ENCODE data around the gene GYS2. TPM values are rescaled to one million over a fixed set of nuclear protein-coding genes. Genes with fewer than 3 reads are reported as not detected.

Gene GYS2
- total RNA-seq, 2 donors from 2014 or later: not detected

DNA sequence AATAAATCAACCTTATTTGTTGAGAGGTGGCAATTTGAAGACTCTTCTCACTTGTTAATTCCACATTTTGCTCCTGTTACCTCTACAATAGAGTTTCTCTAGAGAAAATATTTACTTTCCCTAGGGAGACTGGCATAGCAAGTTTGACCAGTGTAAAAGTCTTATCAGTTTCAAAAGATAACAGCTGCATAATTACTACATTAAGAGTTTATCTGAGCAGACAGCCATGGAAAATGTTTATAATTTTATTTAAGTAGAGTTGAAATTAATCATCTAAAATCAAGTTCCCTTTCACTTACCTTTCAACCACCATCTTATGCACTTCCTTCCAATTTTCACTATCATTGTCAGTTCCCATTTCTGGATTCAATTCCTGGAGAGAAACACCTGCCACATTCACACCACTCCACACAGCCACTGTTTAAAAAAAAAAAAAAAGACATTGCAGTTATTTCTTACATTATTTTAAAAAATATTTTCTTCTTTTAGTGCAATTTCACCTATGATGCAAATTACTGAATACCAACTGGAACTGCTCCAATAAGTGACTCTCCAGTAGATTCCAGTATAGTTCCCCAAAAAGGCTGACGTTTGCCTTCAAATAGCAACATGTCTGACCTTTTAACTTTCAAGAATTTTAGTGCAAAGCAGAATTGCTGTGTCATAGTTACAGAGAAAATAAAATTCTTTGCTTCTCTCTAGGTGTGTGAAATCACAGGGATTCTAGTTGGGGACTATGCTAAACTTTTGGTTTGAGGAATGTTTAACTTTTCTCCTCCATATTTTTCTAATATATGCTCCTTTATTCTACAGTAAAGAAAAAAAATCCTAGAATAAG, 33.6 kb upstream of the GYS2 start:
- 61% methylated on average over 1 of the region's 1 CpG for WGBS
- Histone ChIP-seq H3K4me3 (no peak overlapping the region), H3K36me3 (peaks cover 0 to 4% of the 10 kb centered on the region in 2 donors), H3K27me3 (replicated peaks; ENCODE audit: insufficient read depth) (no peaks in the 10 kb centered on the region), H3K27ac (no peak overlapping the region), H3K4me1 (replicated peaks) (no peaks in the 10 kb centered on the region), H3K9me3 (no peaks in the 10 kb centered on the region)
- DNase-seq (ENCODE audit: low spot score): no peak
- no peak for TF ChIP-seq POLR2A (IDR thresholded peaks at IDR 0.05)
- TF ChIP-seq POLR2AphosphoS5 (IDR thresholded peaks at IDR 0.05): no peak
- TF ChIP-seq, protein P1, sequence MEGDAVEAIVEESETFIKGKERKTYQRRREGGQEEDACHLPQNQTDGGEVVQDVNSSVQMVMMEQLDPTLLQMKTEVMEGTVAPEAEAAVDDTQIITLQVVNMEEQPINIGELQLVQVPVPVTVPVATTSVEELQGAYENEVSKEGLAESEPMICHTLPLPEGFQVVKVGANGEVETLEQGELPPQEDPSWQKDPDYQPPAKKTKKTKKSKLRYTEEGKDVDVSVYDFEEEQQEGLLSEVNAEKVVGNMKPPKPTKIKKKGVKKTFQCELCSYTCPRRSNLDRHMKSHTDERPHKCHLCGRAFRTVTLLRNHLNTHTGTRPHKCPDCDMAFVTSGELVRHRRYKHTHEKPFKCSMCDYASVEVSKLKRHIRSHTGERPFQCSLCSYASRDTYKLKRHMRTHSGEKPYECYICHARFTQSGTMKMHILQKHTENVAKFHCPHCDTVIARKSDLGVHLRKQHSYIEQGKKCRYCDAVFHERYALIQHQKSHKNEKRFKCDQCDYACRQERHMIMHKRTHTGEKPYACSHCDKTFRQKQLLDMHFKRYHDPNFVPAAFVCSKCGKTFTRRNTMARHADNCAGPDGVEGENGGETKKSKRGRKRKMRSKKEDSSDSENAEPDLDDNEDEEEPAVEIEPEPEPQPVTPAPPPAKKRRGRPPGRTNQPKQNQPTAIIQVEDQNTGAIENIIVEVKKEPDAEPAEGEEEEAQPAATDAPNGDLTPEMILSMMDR (IDR thresholded peaks at IDR 0.05): no peak
- intact Hi-C loops (cut with DNase I): no loop called here

DNA sequence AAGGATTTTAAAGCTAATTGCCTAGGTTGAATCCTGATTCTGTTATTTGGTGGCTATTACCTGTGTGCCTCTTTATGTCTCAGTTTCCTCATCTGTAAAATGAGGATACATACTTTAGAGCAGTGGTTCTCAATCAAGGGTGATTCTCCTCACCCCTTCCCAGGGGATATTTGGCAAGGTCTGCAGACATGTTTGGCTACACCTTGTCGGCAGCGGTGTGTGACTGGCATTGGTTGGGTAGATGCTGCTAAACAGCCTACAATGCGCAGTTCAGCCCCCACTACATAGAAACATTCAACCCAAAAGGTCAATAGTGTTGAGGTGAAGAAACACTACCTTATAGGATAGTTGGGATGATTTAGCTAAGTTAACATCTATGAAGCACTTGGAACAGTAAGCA, 29.6 kb upstream of the GYS2 start:
- Histone ChIP-seq H3K4me1 (replicated peaks) (no peaks in the 10 kb centered on the region), H3K9me3 (no peaks in the 10 kb centered on the region), H3K27ac (no peak overlapping the region), H3K27me3 (replicated peaks; ENCODE audit: insufficient read depth) (no peaks in the 10 kb centered on the region), H3K36me3 (no peaks in the 10 kb centered on the region), H3K4me3 (no peak overlapping the region)
- no peak for TF ChIP-seq POLR2A (IDR thresholded peaks at IDR 0.05)
- no peak for TF ChIP-seq POLR2AphosphoS5 (IDR thresholded peaks at IDR 0.05)
- TF ChIP-seq, protein P1 (IDR thresholded peaks at IDR 0.05): no peak
- intact Hi-C loops (cut with DNase I): no loop called here
- WGBS: 93% methylated on average over 3 of the region's 3 CpGs
- no peak for DNase-seq (ENCODE audit: low spot score)

DNA sequence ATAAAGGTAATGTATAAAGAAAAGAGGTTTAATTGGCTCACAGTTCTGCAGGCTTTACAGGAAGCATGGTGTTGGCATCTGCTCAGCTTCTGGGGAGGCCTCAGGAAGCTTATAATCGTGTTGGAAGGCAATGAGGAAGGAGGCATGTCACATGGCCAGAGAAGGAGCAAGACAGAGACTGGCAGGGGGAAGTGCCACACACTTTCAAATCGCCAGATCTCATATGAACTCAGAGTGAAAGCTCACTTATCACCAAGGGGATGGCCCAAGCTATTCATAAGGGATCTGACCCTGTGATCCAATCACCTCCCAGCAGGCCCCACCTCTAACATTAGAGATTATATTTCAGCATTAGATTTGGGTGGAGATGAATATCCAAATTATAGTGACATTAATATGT, 26.7 kb upstream of the GYS2 start:
- TF ChIP-seq, protein P1 (IDR thresholded peaks at IDR 0.05): no peak
- no peak for TF ChIP-seq POLR2AphosphoS5 (IDR thresholded peaks at IDR 0.05)
- TF ChIP-seq POLR2A (IDR thresholded peaks at IDR 0.05): no peak
- H3K4me3 ChIP-seq: no peak overlapping the region
- no peak overlapping the region for H3K27ac ChIP-seq
- intact Hi-C loops (cut with DNase I): no loop called here
- H3K36me3 ChIP-seq: no peaks in the 10 kb centered on the region
- H3K4me1 ChIP-seq (replicated peaks): no peaks in the 10 kb centered on the region
- 40% methylated on average over 2 of the region's 2 CpGs for whole genome bisulfite sequencing
- H3K27me3 ChIP-seq (replicated peaks; ENCODE audit: insufficient read depth): no peaks in the 10 kb centered on the region
- no peak for DNase-seq (ENCODE audit: low spot score)
- no peaks in the 10 kb centered on the region for H3K9me3 ChIP-seq

DNA sequence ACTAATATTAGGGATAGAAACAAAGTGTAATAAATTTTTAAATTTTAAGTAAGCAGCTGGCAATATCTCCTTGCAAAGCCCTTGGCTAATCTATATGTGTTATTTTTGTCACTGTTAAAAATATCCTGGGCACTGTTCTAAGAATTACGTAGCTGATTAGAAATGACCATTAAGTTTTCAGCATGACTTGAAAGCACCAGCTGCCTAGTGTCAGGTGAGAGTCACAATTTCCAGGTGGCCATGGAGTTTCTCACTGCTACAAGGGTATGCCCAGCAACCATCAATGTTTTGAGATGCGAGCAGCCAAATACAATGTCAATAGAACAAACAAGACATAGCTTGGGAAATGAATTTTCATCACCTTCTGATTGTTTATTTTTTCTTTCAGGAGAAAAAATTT, 23.3 kb upstream of the GYS2 start:
- H3K9me3 ChIP-seq: no peaks in the 10 kb centered on the region
- no peak for DNase-seq (ENCODE audit: low spot score)
- no peaks in the 10 kb centered on the region for H3K36me3 ChIP-seq
- TF ChIP-seq POLR2AphosphoS5 (IDR thresholded peaks at IDR 0.05) (no peak), POLR2A (IDR thresholded peaks at IDR 0.05) (no peak)
- TF ChIP-seq, protein P1 (IDR thresholded peaks at IDR 0.05): no peak
- 98% methylated on average over 2 of the region's 2 CpGs for whole genome bisulfite sequencing
- H3K4me1 ChIP-seq (replicated peaks): no peaks in the 10 kb centered on the region
- H3K27me3 ChIP-seq (replicated peaks; ENCODE audit: insufficient read depth): no peaks in the 10 kb centered on the region
- intact Hi-C loops (cut with DNase I): no loop called here
- no peak overlapping the region for H3K27ac ChIP-seq
- no peak overlapping the region for H3K4me3 ChIP-seq

DNA sequence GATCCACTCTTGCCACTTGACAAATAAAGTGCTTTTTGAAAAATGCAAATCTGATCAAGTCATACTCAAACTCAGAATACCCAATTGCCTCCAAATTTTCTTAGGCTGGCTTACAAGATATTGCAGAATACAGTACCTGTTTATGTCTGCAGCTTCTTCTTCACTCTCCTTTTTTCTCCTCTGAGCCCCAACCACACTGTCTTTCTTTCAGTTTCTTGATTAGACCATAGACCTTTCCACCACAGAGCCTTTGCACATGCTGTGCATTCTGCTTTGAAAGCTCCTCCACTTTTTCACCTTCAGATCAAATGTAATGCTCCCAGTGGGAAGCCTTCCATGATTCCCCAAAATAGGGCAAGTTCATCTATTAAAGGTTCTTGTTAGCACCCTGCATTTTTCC, 13.9 kb upstream of the GYS2 start:
- H3K9me3 ChIP-seq: no peaks in the 10 kb centered on the region
- no peaks in the 10 kb centered on the region for H3K4me1 ChIP-seq (replicated peaks)
- H3K36me3 ChIP-seq: no peaks in the 10 kb centered on the region
- intact Hi-C loops (cut with DNase I): no loop called here
- H3K4me3 ChIP-seq: no peak overlapping the region
- H3K27ac ChIP-seq: no peak overlapping the region
- no peaks in the 10 kb centered on the region for H3K27me3 ChIP-seq (replicated peaks; ENCODE audit: insufficient read depth)
- TF ChIP-seq, protein P1 (IDR thresholded peaks at IDR 0.05): no peak
- TF ChIP-seq POLR2A (IDR thresholded peaks at IDR 0.05) (no peak), POLR2AphosphoS5 (IDR thresholded peaks at IDR 0.05) (no peak)
- DNase-seq (ENCODE audit: low spot score): no peak
